HepG2 (cell line): ENCODE results near the gene SECTM1. TPM values are rescaled to one million over a fixed set of nuclear protein-coding genes. Genes with fewer than 3 reads are reported as not detected.
A peak's percentile ranks its signal among the peaks of the same experiment; 100 is the strongest.

Source experiments
- MBD4 ChIP-seq: IDR thresholded peaks from 2 replicates; pipeline ENCODE4 v1.6.1; 2012; ENCODE audit warnings: low read length, inconsistent platforms, borderline replicate concordance
- RFX5 ChIP-seq: IDR thresholded peaks from 2 replicates; pipeline ENCODE4 v1.6.1; 2011; ENCODE audit warnings: low read depth, low read length, improper control_type of control experiment
- ZBTB14 ChIP-seq: sonication (generic); formaldehyde crosslinking; IDR thresholded peaks from 2 replicates; pipeline ENCODE4 v1.4.0; 2020; ENCODE audit warnings: missing genetic modification reagents
- ZNF281 ChIP-seq: sonication (generic); formaldehyde crosslinking; IDR thresholded peaks from 2 replicates; pipeline ENCODE4 v1.4.0; 2020; ENCODE audit warnings: missing genetic modification reagents, borderline replicate concordance
- ZNF549 ChIP-seq: sonication (generic); formaldehyde crosslinking; IDR thresholded peaks from 2 replicates; pipeline ENCODE4 v1.5.0; 2020; ENCODE audit warnings: missing genetic modification reagents
- ZNF563 ChIP-seq: sonication (generic); formaldehyde crosslinking; IDR thresholded peaks from 2 replicates; pipeline ENCODE4 v1.8.0; 2022; ENCODE audit warnings: mild to moderate bottlenecking, moderate library complexity, missing genetic modification reagents
- ZNF577 ChIP-seq: sonication (generic); formaldehyde crosslinking; IDR thresholded peaks from 2 replicates; pipeline ENCODE4 v1.4.0; 2020; ENCODE audit warnings: mild to moderate bottlenecking, low read depth, missing genetic modification reagents, borderline replicate concordance
- ZNF660 ChIP-seq: sonication (generic); formaldehyde crosslinking; IDR thresholded peaks from 2 replicates; pipeline ENCODE4 v1.5.1; 2020; ENCODE audit warnings: mild to moderate bottlenecking, low read depth, missing genetic modification reagents, borderline replicate concordance
- ZNF776 ChIP-seq: sonication (generic); formaldehyde crosslinking; IDR thresholded peaks from 2 replicates; pipeline ENCODE4 v1.4.0; 2020; ENCODE audit warnings: mild to moderate bottlenecking, missing genetic modification reagents
- polyA plus RNA-seq, 8 experiments: library from polyadenylated mRNA; depleted of rRNA in 3 of 8; stranded (reverse) in 7 of 8; unstranded in 1 of 8; fragments of >200 nt; fragmentation: Illumina TruSeq in 4 of 8; extraction: Trizol in 4 of 8; gene quantifications; 2 replicates each; pipeline versions ENCODE4 v1.2.1 to v1.2.3, GENCODE V29; 2011 to 2016; ENCODE audit warnings: low read depth in 4 of 8, missing spikeins in 1 of 8, mixed read lengths in 1 of 8; ENCODE audit not compliant: insufficient read depth in 1 of 8
- total RNA-seq, 5 experiments: library from RNA; depleted of rRNA; stranded (reverse); fragments of >200 nt; fragmentation: Illumina TruSeq; extraction: Trizol; gene quantifications; 2 replicates each; pipeline ENCODE4 v1.2.3, GENCODE V29; 2016; ENCODE audit warnings: low read depth in 1 of 5
- TF ChIP-seq, protein P1 (sequence below): sonication (generic); formaldehyde crosslinking; IDR thresholded peaks from 2 replicates; pipeline ENCODE4 v1.5.0; 2020; ENCODE audit warnings: mild to moderate bottlenecking, missing genetic modification reagents, borderline replicate concordance
- TF ChIP-seq, protein P2 (sequence below): IDR thresholded peaks from 2 replicates; pipeline ENCODE4 v1.6.1; 2016; ENCODE audit warnings: missing compliant biosample characterization, missing genetic modification reagents, borderline replicate concordance
- TF ChIP-seq, protein P3 (sequence below): sonication (generic); formaldehyde crosslinking; IDR thresholded peaks from 2 replicates; pipeline ENCODE4 v1.5.1; 2020; ENCODE audit warnings: mild to moderate bottlenecking, missing genetic modification reagents, moderate library complexity

The SECTM1 gene
- total and polyA plus RNA-seq, 2 of the 13 experiments (the other 11 are each of a cell fraction or from before 2014, with no cell fraction given), result 3.5 to 5.3 TPM

- TF ChIP-seq ZNF776 (CRISPR knock-in tag), result 0 out of 2 replicates have a peak, but pooled peaks have one; percentile 11
- TF ChIP-seq, protein P1, sequence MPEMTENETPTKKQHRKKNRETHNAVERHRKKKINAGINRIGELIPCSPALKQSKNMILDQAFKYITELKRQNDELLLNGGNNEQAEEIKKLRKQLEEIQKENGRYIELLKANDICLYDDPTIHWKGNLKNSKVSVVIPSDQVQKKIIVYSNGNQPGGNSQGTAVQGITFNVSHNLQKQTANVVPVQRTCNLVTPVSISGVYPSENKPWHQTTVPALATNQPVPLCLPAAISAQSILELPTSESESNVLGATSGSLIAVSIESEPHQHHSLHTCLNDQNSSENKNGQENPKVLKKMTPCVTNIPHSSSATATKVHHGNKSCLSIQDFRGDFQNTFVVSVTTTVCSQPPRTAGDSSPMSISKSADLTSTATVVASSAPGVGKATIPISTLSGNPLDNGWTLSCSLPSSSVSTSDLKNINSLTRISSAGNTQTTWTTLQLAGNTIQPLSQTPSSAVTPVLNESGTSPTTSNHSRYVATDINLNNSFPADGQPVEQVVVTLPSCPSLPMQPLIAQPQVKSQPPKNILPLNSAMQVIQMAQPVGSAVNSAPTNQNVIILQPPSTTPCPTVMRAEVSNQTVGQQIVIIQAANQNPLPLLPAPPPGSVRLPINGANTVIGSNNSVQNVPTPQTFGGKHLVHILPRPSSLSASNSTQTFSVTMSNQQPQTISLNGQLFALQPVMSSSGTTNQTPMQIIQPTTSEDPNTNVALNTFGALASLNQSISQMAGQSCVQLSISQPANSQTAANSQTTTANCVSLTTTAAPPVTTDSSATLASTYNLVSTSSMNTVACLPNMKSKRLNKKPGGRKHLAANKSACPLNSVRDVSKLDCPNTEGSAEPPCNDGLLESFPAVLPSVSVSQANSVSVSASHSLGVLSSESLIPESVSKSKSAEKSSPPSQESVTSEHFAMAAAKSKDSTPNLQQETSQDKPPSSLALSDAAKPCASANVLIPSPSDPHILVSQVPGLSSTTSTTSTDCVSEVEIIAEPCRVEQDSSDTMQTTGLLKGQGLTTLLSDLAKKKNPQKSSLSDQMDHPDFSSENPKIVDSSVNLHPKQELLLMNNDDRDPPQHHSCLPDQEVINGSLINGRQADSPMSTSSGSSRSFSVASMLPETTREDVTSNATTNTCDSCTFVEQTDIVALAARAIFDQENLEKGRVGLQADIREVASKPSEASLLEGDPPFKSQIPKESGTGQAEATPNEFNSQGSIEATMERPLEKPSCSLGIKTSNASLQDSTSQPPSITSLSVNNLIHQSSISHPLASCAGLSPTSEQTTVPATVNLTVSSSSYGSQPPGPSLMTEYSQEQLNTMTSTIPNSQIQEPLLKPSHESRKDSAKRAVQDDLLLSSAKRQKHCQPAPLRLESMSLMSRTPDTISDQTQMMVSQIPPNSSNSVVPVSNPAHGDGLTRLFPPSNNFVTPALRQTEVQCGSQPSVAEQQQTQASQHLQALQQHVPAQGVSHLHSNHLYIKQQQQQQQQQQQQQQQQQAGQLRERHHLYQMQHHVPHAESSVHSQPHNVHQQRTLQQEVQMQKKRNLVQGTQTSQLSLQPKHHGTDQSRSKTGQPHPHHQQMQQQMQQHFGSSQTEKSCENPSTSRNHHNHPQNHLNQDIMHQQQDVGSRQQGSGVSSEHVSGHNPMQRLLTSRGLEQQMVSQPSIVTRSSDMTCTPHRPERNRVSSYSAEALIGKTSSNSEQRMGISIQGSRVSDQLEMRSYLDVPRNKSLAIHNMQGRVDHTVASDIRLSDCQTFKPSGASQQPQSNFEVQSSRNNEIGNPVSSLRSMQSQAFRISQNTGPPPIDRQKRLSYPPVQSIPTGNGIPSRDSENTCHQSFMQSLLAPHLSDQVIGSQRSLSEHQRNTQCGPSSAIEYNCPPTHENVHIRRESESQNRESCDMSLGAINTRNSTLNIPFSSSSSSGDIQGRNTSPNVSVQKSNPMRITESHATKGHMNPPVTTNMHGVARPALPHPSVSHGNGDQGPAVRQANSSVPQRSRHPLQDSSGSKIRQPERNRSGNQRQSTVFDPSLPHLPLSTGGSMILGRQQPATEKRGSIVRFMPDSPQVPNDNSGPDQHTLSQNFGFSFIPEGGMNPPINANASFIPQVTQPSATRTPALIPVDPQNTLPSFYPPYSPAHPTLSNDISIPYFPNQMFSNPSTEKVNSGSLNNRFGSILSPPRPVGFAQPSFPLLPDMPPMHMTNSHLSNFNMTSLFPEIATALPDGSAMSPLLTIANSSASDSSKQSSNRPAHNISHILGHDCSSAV (CRISPR knock-in tag), result no peak
- TF ChIP-seq ZNF549 (CRISPR knock-in tag), result no peak
- no peak for TF ChIP-seq ZNF281
- no peak for TF ChIP-seq ZBTB14
- TF ChIP-seq MBD4, result no peak
- TF ChIP-seq, protein P2, sequence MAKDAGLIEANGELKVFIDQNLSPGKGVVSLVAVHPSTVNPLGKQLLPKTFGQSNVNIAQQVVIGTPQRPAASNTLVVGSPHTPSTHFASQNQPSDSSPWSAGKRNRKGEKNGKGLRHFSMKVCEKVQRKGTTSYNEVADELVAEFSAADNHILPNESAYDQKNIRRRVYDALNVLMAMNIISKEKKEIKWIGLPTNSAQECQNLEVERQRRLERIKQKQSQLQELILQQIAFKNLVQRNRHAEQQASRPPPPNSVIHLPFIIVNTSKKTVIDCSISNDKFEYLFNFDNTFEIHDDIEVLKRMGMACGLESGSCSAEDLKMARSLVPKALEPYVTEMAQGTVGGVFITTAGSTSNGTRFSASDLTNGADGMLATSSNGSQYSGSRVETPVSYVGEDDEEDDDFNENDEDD (CRISPR knock-in tag), result no peak
- no peak for TF ChIP-seq ZNF577 (CRISPR knock-in tag)
- TF ChIP-seq ZNF660 (CRISPR knock-in tag), result no peak
- TF ChIP-seq RFX5, result 0 out of 2 replicates have a peak, but pooled peaks have one; percentile 14
- TF ChIP-seq ZNF563 (CRISPR knock-in tag), result peak; percentile 51; the same call in 1 of the 2 replicates
- TF ChIP-seq, protein P3, sequence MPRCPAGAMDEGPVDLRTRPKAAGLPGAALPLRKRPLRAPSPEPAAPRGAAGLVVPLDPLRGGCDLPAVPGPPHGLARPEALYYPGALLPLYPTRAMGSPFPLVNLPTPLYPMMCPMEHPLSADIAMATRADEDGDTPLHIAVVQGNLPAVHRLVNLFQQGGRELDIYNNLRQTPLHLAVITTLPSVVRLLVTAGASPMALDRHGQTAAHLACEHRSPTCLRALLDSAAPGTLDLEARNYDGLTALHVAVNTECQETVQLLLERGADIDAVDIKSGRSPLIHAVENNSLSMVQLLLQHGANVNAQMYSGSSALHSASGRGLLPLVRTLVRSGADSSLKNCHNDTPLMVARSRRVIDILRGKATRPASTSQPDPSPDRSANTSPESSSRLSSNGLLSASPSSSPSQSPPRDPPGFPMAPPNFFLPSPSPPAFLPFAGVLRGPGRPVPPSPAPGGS, result no peak
Observed at GRCh38 chr17:82320956-82321927, 12.3 kb downstream of the SECTM1 start (continued).
